ENCODE measurements around the gene PITX1.

PITX1 gene

GRCh38 chr5:135029477-135030122 lies 4.4 kb downstream of the PITX1 start:
- no peak for DNase-seq (ENCODE audit: low spot score)

- no peak for DNase-seq (ENCODE audit: low spot score)
Observed at GRCh38 chr5:135028791-135029476, 5.1 kb downstream of the PITX1 start.

- no peak for DNase-seq (ENCODE audit: low spot score)
Observed at GRCh38 chr5:135027697-135028615, 6.1 kb downstream of the PITX1 start.

- DNase-seq (ENCODE audit: low spot score) = no peak
Observed at GRCh38 chr5:135027266-135027696, 6.7 kb downstream of the PITX1 start.

GRCh38 chr5:135026645-135027265 lies 7.3 kb downstream of the PITX1 start:
- DNase-seq (ENCODE audit: low spot score) = no peak

GRCh38 chr5:135025730-135026644 lies 8.0 kb downstream of the PITX1 start:
- no peak for DNase-seq (ENCODE audit: low spot score)

GRCh38 chr5:135024956-135025729 lies 8.9 kb downstream of the PITX1 start:
- DNase-seq (ENCODE audit: low spot score) = no peak

GRCh38 chr5:135020111-135020895 lies 13.7 kb downstream of the PITX1 start:
- DNase-seq (ENCODE audit: low spot score) = no peak

- no peak for DNase-seq (ENCODE audit: low spot score)
Observed at GRCh38 chr5:135019314-135019713, 14.7 kb downstream of the PITX1 start.

GRCh38 chr5:135018457-135018856 lies 15.6 kb downstream of the PITX1 start:
- no peak for DNase-seq (ENCODE audit: low spot score)

GRCh38 chr5:135016861-135017290 lies 17.2 kb downstream of the PITX1 start:
- peak; percentile 60 for DNase-seq (ENCODE audit: low spot score)

GRCh38 chr5:135015942-135016341 lies 18.1 kb downstream of the PITX1 start:
- DNase-seq (ENCODE audit: low spot score) = no peak

GRCh38 chr5:135013947-135014570 lies 20.0 kb downstream of the PITX1 start:
- peak; percentile 57 for DNase-seq (ENCODE audit: low spot score)

- DNase-seq (ENCODE audit: low spot score) = no peak
Observed at GRCh38 chr5:135013445-135013844, 20.6 kb downstream of the PITX1 start.

- peak; percentile 64 for DNase-seq (ENCODE audit: low spot score)
Observed at GRCh38 chr5:135012951-135013391, 21.1 kb downstream of the PITX1 start.

GRCh38 chr5:135012033-135012588 lies 21.9 kb downstream of the PITX1 start:
- no peak for DNase-seq (ENCODE audit: low spot score)

GRCh38 chr5:135011355-135012032 lies 22.5 kb downstream of the PITX1 start:
- DNase-seq (ENCODE audit: low spot score) = no peak

All from left forelimb (tissue), 1 donor.